NCI-H1105 (cell line): ENCODE measurements around the gene TSFM.

Source experiments
- DNase-seq: peaks from one replicate; lab custom pipeline; 2025; lab: John Stamatoyannopoulos, UW

Gene TSFM

GRCh38 chr12:57746025-57746424 lies 36.6 kb upstream of the TSFM start:
- no peak for DNase-seq

GRCh38 chr12:57749061-57749460 lies 33.5 kb upstream of the TSFM start:
- DNase-seq, result no peak

GRCh38 chr12:57750561-57751431 lies 31.8 kb upstream of the TSFM start:
- DNase-seq, result no peak

- DNase-seq, result no peak
Observed at GRCh38 chr12:57751432-57751787, 31.2 kb upstream of the TSFM start.

GRCh38 chr12:57751788-57752667 lies 30.6 kb upstream of the TSFM start, which contains the start of gene CDK4:
Gene CDK4 (minus strand): TSS chr12:57752310. CDS start chr12:57751717, 593 bp downstream.
- DNase-seq, result peak; percentile 98

GRCh38 chr12:57752668-57753000 lies 30.0 kb upstream of the TSFM start:
- DNase-seq, result no peak

- DNase-seq, result no peak
Observed at GRCh38 chr12:57753756-57754337, 28.7 kb upstream of the TSFM start.

GRCh38 chr12:57754411-57755193 lies 28.0 kb upstream of the TSFM start, which contains the start of gene MARCHF9:
Gene MARCHF9 (plus strand): TSS chr12:57755103. CDS start chr12:57755529, 426 bp downstream.
- DNase-seq, result peak; percentile 56

GRCh38 chr12:57755194-57755453 lies 27.5 kb upstream of the TSFM start:
- no peak for DNase-seq

GRCh38 chr12:57755454-57756372 lies 26.9 kb upstream of the TSFM start:
- no peak for DNase-seq

GRCh38 chr12:57756406-57757341 lies 25.9 kb upstream of the TSFM start:
- DNase-seq, result no peak

- no peak for DNase-seq
Observed at GRCh38 chr12:57757771-57758170, 24.8 kb upstream of the TSFM start.

GRCh38 chr12:57758552-57759359 lies 23.8 kb upstream of the TSFM start:
- no peak for DNase-seq

GRCh38 chr12:57759360-57759980 lies 23.1 kb upstream of the TSFM start:
- DNase-seq, result no peak

- no peak for DNase-seq
Observed at GRCh38 chr12:57760347-57760982, 22.1 kb upstream of the TSFM start.

- DNase-seq, result no peak
Observed at GRCh38 chr12:57761391-57761998, 21.1 kb upstream of the TSFM start.

- DNase-seq, result no peak
Observed at GRCh38 chr12:57762463-57762862, 20.1 kb upstream of the TSFM start.
